Ovary (tissue), 3 donors: ENCODE results near the gene PGA3.
A peak's percentile ranks its signal among the peaks of the same experiment; 100 is the strongest.

Experiments
- EP300 ChIP-seq: sonication (generic); formaldehyde crosslinking; IDR thresholded peaks from one replicate; pipeline ENCODE4 v1.6.1; 2017; ENCODE audit warnings: antibody characterized with exemption
- TF ChIP-seq, protein P1 (sequence below), 3 donors: fragments of 450-650 bp in 2 of 3; fragments of 200-600 bp in 1 of 3; IDR thresholded peaks; one replicate each; pipeline versions ENCODE4 v1.5.1 to v1.8.0; 2016 to 2022; ENCODE audit warnings: antibody characterized with exemption in 3 of 3, mild to moderate bottlenecking in 1 of 3
- donor health status: DM: no; HTN: no; CAD: no.

DNA sequence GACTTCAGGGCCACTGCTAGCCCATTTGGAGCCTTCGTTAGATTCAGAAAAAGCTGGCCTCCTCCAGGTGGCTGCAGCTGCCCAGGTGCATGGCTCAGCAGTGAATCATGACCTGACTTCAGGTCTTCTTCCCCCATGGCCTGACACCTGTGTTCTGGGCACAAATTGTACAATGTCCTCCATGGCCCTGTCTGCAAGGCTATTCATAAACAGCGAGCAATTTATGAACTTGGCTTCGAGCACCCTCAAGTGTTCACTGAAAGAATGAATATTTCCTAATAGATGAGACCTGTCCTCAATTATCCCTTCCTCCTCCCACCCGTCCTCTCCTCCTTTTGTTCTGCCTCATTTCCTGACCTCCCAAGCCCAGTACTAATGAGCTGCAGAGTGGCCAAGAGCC lies 29.9 kb upstream of the PGA3 start:
- TF ChIP-seq, protein P1, sequence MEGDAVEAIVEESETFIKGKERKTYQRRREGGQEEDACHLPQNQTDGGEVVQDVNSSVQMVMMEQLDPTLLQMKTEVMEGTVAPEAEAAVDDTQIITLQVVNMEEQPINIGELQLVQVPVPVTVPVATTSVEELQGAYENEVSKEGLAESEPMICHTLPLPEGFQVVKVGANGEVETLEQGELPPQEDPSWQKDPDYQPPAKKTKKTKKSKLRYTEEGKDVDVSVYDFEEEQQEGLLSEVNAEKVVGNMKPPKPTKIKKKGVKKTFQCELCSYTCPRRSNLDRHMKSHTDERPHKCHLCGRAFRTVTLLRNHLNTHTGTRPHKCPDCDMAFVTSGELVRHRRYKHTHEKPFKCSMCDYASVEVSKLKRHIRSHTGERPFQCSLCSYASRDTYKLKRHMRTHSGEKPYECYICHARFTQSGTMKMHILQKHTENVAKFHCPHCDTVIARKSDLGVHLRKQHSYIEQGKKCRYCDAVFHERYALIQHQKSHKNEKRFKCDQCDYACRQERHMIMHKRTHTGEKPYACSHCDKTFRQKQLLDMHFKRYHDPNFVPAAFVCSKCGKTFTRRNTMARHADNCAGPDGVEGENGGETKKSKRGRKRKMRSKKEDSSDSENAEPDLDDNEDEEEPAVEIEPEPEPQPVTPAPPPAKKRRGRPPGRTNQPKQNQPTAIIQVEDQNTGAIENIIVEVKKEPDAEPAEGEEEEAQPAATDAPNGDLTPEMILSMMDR (IDR thresholded peaks at IDR 0.05) = peak in 2 of 3 donors; percentile 11 to 12
- TF ChIP-seq EP300 = no peak
